ENCODE data around the gene REPS1. TPM values are rescaled to one million over a fixed set of nuclear protein-coding genes. Genes with fewer than 3 reads are reported as not detected.
"Not testable (repeated sequence)": the region's sequence is repeated elsewhere in the genome, so short reads cannot be mapped to it uniquely, and the experiment has no call there.

REPS1 gene
- total RNA-seq, 1 donor from 2014 or later, result 57.5 TPM

DNA sequence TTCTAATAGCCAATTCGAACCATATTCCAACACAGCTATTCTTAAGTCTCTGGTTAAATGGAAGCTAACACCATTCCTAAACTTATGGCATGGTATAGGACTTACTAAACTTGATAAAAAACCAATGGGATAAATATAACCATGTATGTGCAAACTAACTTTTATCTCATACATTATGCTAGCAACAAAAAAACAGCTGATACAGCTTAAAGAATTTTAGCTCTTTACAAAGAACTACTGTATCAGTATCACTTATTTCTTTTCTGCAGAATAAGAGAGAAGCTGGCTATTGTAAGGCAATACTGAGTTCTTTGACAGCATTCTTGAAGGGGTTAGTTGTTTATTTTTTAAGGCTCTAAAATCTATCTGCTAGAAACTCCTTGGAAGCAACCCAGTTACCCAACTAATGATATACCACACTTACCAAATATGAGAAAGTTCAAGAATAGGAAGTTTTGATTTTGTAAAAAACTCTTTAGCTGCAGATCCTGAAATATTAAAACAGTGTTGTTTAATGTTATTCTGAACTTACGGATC, 44.9 kb downstream of the REPS1 start:
- intact Hi-C loops (cut with micrococcal nuclease), result no loop called here

DNA sequence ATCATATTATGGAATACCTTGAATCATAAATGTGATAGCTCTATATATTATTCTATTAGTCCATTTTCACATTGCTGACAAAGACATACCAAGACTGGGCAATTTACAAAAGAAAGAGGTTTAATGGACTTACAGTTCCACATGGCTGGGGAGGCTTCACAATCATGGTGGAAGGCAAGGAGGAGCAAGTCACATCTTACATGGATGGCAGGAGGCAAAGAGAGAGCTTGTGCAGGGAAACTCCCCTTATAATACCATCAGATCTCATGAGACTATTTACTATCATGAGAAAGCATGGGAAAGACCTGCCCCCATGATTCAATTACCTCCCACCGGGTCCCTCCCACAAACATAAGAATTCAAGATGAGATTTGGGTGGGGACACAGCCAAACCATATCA, 51.2 kb downstream of the REPS1 start:
- intact Hi-C loops (cut with micrococcal nuclease), result not testable (repeated sequence)

DNA sequence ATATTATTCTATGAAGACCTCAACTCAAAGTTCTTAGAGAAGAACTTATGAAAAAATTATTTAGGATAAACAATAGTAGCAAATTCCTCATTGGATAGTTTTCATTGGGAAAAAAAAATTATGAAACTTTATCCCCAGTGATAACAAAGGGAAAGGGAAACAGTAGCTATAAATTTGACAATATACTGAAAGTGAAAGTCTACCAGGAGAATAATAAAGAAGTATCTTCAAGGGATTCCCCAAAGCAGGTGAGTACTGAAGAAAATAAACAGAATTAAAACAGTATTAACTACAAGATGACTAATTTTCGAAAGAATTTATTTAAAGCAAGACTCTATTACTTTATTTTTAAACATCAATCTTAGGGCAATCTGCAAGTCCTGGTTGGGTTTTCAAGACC, 56.4 kb downstream of the REPS1 start:
- intact Hi-C loops (cut with micrococcal nuclease), result no loop called here

DNA sequence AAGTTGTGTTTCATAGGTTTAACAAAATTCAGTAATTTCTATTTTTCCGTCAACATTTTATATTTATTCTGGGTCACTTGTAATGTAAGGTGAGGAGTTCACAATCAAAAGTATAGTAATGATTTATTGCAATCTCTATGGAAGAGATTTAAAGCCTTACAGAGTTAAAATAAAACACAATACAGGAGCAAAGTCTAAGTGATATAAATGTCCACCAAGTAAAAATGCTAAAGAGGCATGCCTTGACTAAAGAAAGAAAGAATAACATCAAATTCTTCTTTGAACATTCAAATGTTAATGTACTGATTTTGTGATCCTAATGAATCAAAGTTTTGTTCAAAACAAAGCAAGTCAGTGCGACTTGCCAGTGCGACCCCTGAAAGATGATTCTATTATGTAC, 61.5 kb downstream of the REPS1 start:
- intact Hi-C loops (cut with micrococcal nuclease), result no loop called here

DNA sequence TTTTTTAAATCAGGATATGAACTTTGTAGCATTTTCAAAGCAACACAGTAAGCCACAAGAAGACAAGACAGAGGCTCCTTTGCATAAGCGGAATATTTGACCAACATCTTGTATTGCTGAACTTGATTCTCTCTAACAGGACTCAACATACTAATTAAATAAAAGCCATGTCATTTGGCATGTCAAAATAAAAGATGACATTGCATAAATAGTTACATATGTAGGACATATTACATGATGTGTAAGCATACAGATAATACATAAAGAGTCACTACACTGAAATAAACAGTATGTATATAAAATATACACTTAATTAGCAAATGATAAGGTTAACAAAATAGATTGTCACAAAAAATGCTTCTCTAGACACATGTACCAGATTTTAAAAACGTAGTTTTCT, 62.2 kb downstream of the REPS1 start:
- intact Hi-C loops (cut with micrococcal nuclease), result no loop called here

DNA sequence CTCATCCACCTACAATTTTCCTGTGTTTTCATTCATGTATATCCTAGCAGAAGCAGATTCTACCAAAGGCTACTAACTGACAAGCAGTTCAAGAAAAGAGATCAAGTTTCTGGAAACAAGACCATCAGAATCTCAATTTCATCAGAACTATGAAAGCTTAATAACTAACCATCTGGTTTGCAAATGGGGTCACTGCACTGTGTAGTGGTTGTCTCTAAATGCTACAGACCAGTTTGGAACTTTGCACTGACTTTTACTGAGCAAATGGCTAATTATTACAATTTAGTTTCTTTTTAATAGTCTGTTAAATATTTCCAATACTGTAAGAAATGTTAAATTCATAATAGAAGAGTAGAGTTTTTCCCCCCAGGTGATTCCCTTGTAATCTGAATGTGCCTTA, 64.5 kb downstream of the REPS1 start:
- intact Hi-C loops (cut with micrococcal nuclease), result no loop called here

DNA sequence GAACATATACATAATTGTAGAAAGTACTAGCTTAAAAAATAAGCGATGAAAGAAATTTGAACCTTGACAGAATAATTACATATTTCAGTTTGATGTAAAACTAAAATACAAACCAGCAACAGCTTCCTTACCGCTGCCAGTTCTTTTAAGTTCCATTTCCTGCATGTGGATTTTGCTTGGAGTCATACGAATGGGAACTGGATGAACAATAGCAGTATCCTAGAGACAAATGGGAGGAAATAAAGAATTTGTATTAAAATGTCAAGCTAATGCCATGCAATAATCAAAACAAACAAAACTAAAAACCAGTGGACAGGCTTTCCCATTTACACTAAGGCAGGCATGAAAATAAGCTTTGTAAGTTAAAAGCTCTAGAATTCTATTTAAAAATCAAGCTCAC, 67.1 kb downstream of the REPS1 start:
- intact Hi-C loops (cut with micrococcal nuclease), result no loop called here

DNA sequence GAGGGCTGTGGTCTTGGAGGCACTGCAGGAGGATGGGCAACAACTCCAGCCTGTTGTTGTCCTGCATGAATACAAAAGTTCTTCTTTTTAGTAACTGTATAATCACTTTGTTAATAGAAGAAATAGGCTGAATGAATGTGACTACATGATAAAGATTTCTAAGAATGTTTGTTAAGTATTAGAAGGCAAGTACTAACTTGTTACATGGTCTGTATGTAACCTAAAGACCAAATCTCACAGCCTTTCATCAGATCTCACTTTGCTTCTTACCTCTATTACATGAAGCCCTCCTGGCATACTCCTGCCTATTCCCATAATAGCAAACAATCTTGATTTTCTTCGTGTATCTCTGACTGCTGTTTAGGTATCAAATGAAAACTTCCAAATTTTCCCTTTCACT, 73.4 kb downstream of the REPS1 start:
- intact Hi-C loops (cut with micrococcal nuclease), result no loop called here

DNA sequence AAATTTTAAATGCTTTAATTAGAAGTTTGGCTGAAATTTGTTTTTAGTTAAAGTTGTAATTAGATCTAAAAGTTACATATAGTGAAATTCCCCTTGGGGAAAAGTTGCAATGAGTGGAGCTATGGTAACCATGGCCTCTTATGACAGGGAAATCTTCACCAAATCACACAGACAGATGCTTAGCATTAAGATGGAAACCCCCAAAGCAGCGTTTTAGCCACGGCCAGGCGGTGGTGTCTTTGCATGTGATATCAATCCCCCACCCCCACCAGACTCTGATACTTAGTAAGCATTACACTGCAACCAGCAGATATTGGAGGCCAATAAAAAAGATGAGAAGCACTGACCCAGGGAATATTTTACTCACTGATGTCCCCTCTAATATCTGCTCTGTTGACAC, 75.7 kb downstream of the REPS1 start:
- intact Hi-C loops (cut with micrococcal nuclease), result no loop called here

DNA sequence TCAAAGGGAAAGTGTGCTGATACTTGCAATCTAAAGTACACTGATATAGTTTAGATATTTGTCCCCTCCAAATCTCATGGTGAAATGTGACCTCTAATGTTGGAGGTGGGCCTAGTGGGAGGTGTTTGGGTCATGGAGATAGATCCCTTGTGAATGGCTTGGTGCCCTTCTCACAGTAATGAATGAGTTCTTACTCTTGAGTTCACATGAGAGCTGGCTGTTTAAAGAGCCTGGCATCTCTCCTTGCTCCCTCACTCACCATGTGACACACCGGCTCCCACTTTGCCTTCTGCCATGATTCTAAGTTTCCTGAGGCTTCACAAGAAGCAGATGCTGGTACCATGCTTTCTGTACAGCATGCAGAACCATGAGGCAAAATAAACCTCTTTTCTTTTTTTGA, 78.1 kb downstream of the REPS1 start:
- intact Hi-C loops (cut with micrococcal nuclease), result no loop called here

DNA sequence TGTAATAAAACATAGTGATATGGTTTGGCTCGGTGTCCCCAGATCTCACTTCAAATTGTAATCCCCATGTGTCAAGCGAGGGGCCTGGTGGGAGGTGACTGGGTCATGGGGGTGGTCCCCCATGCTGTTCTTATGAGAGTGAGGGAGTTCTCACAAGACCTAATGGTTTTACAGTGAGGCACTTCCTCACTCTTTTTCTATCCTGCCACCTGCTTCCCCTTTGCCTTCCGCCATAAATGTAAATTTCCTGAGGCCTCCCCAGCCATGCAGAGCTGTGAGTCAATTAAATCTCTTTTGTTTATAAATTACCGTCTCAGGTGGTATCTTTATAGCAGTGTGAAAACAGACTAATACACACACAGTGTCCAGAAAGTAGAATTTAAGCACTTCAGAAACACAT, 78.5 kb downstream of the REPS1 start:
- intact Hi-C loops (cut with micrococcal nuclease), result no loop called here

DNA sequence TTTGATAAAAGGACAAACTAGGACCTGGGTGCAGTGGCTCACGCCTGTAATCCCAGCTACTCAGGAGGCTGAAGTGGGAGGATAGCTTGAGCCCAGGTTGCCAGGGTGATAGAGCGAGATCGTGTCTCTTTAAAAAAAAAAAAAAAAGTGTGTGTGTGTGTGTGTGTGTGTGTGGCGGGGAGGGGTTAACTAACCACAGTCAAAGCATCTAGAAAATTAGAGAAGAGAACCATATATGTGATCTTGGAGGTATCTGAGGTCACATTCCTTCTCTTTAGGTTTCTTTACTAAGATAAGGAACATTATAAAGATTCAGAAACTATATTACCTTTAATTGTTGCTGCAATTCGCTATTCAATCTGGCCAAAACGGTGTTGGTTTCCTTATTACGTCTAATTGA, 80.9 kb downstream of the REPS1 start:
- intact Hi-C loops (cut with micrococcal nuclease), result no loop called here

DNA sequence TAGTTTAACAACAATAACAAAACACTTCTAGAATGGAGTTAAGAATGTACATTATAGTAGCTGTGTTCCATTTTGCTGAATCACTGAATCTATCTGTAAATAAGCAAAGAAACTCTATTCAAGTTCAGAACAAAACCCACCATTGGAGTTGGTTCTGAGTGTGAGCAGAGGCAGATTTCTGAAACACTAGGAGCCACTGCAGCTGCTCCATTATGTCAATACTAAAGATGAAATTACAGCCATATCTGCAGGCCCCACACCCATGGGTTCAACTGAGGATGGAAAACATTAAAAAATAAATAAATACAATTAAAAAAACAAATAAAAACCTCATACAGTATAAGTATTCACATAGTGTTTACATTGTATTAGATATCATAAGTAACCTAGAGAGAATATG, 91.0 kb downstream of the REPS1 start:
- intact Hi-C loops (cut with micrococcal nuclease), result no loop called here

DNA sequence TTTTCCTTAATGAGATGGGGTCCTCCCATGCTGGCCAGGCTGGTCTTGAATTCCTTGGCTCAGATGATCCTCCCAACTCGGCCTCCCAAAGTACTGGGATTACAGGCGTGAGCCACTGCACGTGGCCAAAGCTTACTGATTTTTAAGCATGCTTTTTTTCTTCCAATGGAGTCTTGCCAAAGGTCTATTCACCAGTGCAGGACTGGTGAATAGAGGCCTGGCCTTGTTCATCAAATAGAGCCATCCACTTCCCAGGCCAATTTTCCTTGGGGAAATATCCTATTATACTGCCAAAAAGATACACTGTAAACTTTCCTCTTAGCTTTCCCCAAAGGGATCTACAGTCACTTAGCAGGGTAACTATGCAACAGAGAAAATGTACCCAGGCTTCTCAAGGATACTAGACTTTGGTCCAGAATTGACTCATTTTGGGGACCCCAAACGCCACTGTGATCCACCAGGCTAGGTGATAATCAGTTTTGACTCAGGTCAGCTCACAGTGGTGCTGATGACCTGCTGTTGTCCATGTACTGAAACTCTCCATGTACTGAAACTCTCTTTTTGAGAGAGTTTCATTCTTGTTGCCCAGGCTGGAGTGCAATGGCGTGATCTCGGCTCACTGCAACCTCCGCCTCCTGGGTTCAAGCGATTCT, 91.8 kb downstream of the REPS1 start:
- intact Hi-C loops (cut with micrococcal nuclease), result no loop called here

DNA sequence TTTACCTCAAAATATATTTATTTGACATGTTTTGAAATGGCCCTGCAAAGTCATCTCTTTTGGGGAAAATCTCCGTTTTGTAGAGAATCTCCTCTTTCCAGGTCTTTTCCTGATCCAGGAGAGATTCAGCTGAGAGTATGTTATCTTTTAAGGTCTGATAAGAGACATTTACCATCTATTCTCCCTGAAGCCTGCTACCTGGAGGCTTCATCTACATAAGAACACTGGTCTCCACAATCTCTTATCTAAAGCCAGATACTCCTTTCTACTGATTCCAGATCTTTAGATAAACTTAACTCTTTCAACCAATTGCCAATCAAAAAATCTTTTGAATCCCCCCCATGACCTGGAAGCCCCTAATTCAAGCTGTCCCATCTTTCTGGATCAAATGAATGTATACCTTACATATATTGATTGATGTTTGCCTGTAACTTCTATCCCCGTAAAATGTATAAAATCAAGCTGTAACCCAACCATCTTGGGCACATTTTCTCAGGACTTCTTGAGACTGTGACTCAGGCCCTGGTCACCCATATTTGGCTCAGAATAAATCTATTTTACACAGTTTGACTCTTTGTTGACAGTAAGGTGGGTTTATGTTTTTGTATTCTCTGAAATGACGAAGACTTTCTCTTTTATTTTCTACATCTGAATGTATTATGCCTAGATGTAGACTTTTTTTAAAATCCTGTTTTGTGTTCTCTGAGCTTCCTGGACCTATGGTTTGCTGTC, 96.6 kb downstream of the REPS1 start:
- intact Hi-C loops (cut with micrococcal nuclease), result no loop called here

DNA sequence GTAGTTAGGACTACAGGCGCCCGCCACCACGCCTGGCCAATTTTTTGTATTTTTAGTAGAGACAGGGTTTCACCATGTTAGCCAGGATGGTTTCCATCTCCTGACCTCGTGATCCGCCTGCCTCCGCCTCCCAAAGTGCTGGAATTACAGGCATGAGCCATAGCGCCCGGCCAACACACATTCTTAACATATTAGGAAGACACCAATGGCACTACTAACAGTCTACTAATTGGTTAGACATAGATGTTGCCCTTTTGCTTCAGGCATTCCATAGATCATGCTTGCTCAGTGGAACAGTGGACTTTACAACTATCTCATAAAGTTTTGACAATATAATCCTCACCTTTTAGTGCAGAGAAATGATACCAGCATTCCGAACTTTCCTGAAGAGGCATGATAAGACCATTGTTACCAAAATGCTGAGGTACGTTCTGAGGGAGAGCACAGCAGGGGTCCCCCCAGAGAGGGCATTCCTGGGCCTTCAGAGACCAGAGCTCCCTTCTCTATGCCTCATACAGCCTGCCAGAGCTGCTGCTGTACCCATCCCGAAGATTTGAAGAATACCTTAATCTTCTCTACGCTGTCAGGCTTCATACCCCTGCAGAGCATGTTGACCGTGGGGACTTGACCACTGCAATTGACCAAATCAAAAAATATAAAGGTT, 102.8 kb downstream of the REPS1 start:
- intact Hi-C loops (cut with micrococcal nuclease), result no loop called here

DNA sequence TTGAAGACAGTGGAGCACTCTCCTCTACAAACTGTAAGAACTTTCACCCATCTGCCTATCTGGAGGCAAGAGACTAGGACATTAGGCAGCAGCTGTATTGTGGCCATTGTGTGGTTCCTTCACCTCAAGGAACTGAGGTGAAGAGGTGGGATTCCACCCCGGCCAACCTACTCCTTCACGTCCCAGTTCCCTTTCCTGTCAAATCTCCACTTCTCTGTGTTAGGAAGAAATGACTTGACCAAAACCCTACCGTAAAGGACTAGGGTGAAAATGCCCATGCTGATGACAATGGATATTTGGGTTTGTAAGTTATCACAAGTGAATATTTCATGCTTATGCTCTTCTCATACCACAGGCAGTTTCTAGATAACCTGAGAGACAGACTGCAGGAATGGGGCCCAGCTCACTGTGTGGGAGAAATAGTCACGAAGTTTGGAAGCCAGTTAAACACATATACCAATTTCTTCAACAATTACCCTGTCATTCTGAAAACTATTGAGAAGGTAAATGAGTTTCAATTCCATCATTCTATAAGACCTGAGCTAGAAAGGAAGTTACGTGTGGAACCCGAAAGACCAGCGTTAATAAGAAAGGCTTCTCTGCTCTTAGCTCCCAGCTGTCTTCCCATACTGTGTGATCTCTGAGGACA, 105.6 kb downstream of the REPS1 start:
- intact Hi-C loops (cut with micrococcal nuclease), result no loop called here

DNA sequence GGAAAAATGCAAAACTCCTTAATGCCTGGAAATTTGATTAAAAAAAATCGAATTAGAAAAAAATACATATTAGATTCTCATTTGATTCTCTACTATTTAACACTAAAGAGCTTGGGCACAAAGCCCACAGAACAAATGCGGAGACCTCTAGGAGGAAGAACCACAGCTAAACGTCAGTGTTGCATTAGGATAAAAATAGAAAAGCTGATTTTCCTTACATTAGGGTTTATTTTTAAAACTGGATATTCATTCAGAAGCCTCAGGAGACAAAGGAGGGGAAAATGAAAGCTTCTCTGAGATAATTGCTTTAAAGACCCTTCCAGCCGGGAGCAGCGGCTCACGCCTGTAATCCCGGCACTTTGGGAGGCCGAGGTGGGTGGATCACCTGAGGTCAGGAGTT, 114.9 kb downstream of the REPS1 start:
- intact Hi-C loops (cut with micrococcal nuclease), result no loop called here

DNA sequence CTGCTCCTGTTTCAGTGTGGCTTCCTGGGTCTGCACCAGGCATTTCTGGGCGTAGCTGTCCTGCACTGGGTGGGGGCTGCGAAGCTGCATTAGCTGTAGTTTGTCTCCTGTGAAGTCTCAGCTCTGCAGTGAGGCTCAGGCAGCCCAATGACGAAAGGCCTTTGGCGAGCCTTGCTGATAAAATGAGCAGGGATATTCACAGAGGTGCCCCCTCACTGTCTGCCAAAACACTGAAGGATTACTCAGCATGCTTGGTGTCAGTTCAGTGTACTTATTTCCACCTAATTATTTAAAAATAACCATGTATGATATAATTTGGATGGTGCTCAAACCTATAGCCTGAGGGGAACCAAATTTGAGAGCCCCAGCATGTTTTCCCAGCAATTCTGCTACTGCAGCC, 118.7 kb downstream of the REPS1 start:
- intact Hi-C loops (cut with micrococcal nuclease), result no loop called here

DNA sequence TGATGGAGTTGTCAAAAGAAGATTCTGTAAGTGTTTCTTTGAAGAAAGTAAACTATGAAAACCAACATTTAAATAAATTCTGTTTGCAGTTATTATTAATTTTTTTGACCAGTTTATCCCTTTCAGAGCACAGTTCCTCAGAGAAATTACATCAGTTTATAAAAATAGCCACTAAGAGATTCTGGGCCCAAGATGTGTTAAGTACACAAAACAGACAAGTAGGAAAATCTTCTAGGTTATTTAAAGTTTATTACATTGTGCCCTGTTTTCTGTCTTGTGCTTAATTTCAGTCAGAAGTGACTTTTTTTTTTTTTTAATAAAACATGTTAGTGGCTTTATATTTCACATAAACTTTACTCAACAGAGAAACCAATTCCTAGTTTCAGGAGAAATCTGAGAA, 119.9 kb downstream of the REPS1 start:
- intact Hi-C loops (cut with micrococcal nuclease), result no loop called here

DNA sequence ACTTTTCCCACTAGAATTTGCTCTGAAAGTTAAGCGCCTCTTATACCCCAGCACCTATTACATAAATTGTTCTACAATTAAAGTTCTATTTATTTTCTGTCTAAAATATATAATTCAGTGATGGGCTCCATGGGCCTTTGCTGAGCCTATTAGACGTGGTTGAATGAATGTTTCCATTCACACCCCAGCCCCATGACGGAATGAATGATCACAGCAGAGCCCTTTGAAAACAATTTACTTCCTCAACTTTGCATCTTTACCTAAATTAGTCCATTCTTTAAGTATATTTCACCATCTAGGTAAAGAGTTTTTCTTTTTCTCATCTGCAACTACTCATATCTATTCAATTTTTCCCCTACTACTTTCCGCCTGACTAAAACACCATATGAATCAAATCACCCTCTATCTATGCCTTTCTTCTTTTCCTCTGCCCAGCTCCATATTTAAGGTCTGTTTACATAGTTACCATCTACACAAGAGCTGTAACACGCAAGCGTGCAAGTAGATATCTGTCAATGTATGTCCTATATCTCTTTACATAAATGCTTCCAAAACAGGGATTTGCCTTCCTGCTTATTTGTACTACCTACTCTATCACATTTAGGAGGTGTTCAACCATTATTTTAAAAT, 122.5 kb downstream of the REPS1 start:
- intact Hi-C loops (cut with micrococcal nuclease), result no loop called here
